ENCODE measurements around the gene USP25. TPM values are rescaled to one million over a fixed set of nuclear protein-coding genes. Genes with fewer than 3 reads are reported as not detected.

Gene USP25
- total and polyA plus RNA-seq, 9 of the 15 experiments (the other 6 are each of a cell fraction or from before 2014, with no cell fraction given): 7.8 to 44.9 (median 31.4) TPM

GRCh38 chr21:15692711-15693110 is 37.1 kb upstream of the USP25 start (continued):
- TF ChIP-seq, protein P1, sequence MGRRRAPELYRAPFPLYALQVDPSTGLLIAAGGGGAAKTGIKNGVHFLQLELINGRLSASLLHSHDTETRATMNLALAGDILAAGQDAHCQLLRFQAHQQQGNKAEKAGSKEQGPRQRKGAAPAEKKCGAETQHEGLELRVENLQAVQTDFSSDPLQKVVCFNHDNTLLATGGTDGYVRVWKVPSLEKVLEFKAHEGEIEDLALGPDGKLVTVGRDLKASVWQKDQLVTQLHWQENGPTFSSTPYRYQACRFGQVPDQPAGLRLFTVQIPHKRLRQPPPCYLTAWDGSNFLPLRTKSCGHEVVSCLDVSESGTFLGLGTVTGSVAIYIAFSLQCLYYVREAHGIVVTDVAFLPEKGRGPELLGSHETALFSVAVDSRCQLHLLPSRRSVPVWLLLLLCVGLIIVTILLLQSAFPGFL (CRISPR knock-in tag; IDR thresholded peaks at IDR 0.05): no peak
- TF ChIP-seq TCF7L2 (IDR thresholded peaks at IDR 0.05; ENCODE audit: low read depth, low read length) (no peak), ARID3A (IDR thresholded peaks at IDR 0.05; ENCODE audit: borderline replicate concordance, low read depth, low read length) (no peak)

DNA sequence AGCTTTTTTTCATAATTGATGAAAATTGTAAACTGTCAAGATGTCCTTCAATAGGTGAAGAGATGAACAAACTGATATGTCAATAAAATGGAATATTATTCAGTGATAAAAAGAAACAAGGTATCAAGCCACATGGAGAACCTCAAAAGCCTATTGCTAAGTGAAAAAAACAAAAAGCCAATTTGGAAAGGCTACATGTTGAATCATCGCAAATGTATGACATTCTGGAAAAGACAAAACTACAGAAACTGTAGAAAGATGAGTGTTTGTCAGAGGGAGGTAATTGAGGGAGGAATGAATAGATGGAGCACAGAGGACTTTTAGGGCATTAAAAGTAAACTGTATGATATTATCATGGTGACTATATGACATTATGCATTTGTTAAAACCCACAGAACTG is 34.5 kb upstream of the USP25 start:
- no peaks in the 10 kb centered on the region for H4K20me1 ChIP-seq (replicated peaks; ENCODE audit: control insufficient read depth, insufficient read depth, low read length)
- ChIA-PET POLR2A (no interaction called here), CTCF (ENCODE audit: low intra/inter-chr PET ratio) (no interaction called here)
- H3K4me3 ChIP-seq: no peak overlapping the region
- no TSS peak for BruUV-seq (replicated peaks)
- no peak for DNase-seq (ENCODE audit: extremely low read depth in 1 of 4, low spot score in 3 of 4)
- no peaks in the 10 kb centered on the region for H3K36me3 ChIP-seq (ENCODE audit: control insufficient read depth, insufficient read depth, low read length)
- in situ Hi-C loops (cut with MboI): no loop called here
- ATAC-seq: no peak
- H3K27me3 ChIP-seq (ENCODE audit: control insufficient read depth in 2 of 2, insufficient read depth in 2 of 2, low read length in 2 of 2): no peaks in the 10 kb centered on the region
- H3K9me3 ChIP-seq (replicated peaks; ENCODE audit: control insufficient read depth, insufficient read depth, low read depth, low read length): no peaks in the 10 kb centered on the region
- intact Hi-C loops (cut with micrococcal nuclease): no loop called here
- TF ChIP-seq RNF219 (CRISPR knock-in tag; IDR thresholded peaks at IDR 0.05): no peak
- no peak for TF ChIP-seq ZNF707 (CRISPR knock-in tag; conservative IDR thresholded peaks at IDR 0.05)
- TF ChIP-seq ZNF23 (CRISPR knock-in tag; IDR thresholded peaks at IDR 0.05): no peak
- no peak for TF ChIP-seq ZNF217 (CRISPR knock-in tag; IDR thresholded peaks at IDR 0.05)
- H3K27ac ChIP-seq (ENCODE audit: extremely low read depth, low read depth, low read length): no peak overlapping the region
- no peak overlapping the region for H3K9ac ChIP-seq (ENCODE audit: insufficient read depth in 1 of 2, low read depth in 2 of 2, low read length in 2 of 2)
- 0% methylated on average over 1 of the region's 1 CpG for WGBS (ENCODE audit: insufficient coverage, low coverage, missing lambda C conversion rate)
- no peak overlapping the region for H2AFZ ChIP-seq (ENCODE audit: low read depth, low read length)
- H3K9me1 ChIP-seq (ENCODE audit: control insufficient read depth, insufficient read depth, low read length): no peaks in the 10 kb centered on the region
- FAIRE-seq: no peak
- H3K4me2 ChIP-seq (ENCODE audit: insufficient read depth, low read length): no peak overlapping the region
- no peaks in the 10 kb centered on the region for H3K4me1 ChIP-seq (replicated peaks in 1 of 2; ENCODE audit: control insufficient read depth in 2 of 2, insufficient read depth in 2 of 2, low read length in 2 of 2)
- no peaks in the 10 kb centered on the region for H3K79me2 ChIP-seq (ENCODE audit: control insufficient read depth, insufficient read depth, low read length)
